ENCODE results near the gene JARID2. TPM values are rescaled to one million over a fixed set of nuclear protein-coding genes. Genes with fewer than 3 reads are reported as not detected.

JARID2 gene
- total and polyA plus RNA-seq, 9 of the 15 experiments (the other 6 are each of a cell fraction or from before 2014, with no cell fraction given): 5.0 to 29.0 (median 15.6) TPM

GRCh38 chr6:15400572-15401004 lies 154.7 kb downstream of the JARID2 start (continued):
- no peak; the same call in 1 of the 2 replicates for TF ChIP-seq JUND (IDR thresholded peaks at IDR 0.05; ENCODE audit: borderline replicate concordance, low read depth, low read length)
- peak; percentile 42; the same call in 1 of the 3 replicates for TF ChIP-seq JUND (tag; IDR thresholded peaks at IDR 0.05; ENCODE audit: borderline replicate concordance, low read depth, low read length)
- peak; percentile 24; the same call in 1 of the 2 replicates for TF ChIP-seq JUN (IDR thresholded peaks at IDR 0.05; ENCODE audit: borderline replicate concordance, low read depth, low read length)
- no peak for TF ChIP-seq JUN (CRISPR knock-in tag; IDR thresholded peaks at IDR 0.05; ENCODE audit: borderline replicate concordance)
- no peak for TF ChIP-seq TCFL5 (CRISPR knock-in tag; conservative IDR thresholded peaks at IDR 0.05)
- TF ChIP-seq IRF9 (tag; IDR thresholded peaks at IDR 0.05): no peak
- no peak for TF ChIP-seq TGIF2 (CRISPR knock-in tag; IDR thresholded peaks at IDR 0.05)
- 0 out of 2 replicates have a peak, but pooled peaks have one; percentile 10 for TF ChIP-seq ATF7 (IDR thresholded peaks at IDR 0.05)
- TF ChIP-seq ZBTB11 (CRISPR knock-in tag; IDR thresholded peaks at IDR 0.05): no peak
- peak; percentile 48; the same call in 1 of the 2 replicates for TF ChIP-seq XRCC5 (IDR thresholded peaks at IDR 0.05; ENCODE audit: low read depth, low read length)
- TF ChIP-seq HMG20B (CRISPR knock-in tag; IDR thresholded peaks at IDR 0.05): no peak
- peak; percentile 85 to 86 for TF ChIP-seq FOXK2 (conservative IDR thresholded peaks at IDR 0.05 in 1 of 2, IDR thresholded peaks at IDR 0.05 in 1 of 2; ENCODE audit: low read depth in 2 of 2)
- TF ChIP-seq TEAD1 (CRISPR knock-in tag; IDR thresholded peaks at IDR 0.05): no peak

Data from K562 (cell line).